NB4 (cell line): ENCODE measurements around the gene MSI2.

ENCODE experiments used
- MYC ChIP-seq: IDR thresholded peaks from 2 replicates; pipeline ENCODE4 v1.6.1; 2011; ENCODE audit warnings: low read depth, low read length
- POLR2A ChIP-seq: IDR thresholded peaks from 2 replicates; pipeline ENCODE4 v1.6.1; 2011; ENCODE audit warnings: mild to moderate bottlenecking; ENCODE audit not compliant: insufficient read length; ENCODE audit errors: extremely low read depth
- TF ChIP-seq, protein P1 (sequence below): IDR thresholded peaks from one replicate; pipeline ENCODE4 v1.5.1; 2012; ENCODE audit warnings: low read depth, low read length
- TF ChIP-seq, protein P2 (sequence below): IDR thresholded peaks from 2 replicates; pipeline ENCODE4 v1.6.1; 2011; ENCODE audit warnings: low read depth, low read length

DNA sequence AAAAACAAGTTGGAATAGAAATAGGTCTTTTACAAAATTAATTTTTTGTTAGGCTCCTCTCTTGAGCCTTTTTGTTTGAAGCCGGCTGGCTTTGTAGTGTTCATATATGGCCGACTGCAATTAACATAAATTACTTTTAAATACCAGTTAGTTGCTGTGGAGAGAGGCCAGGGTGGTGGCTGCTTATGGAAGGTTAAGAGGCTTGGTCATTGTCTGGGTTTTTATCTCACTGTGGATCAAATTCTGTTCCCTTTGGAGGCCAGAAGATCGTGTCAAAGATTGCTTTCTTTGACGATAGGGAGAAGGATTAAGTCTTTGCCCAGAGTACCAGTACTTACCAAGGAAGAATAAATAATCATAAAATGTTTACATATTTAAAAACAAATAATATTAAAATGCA, 39.9 kb downstream of the MSI2 start:
- TF ChIP-seq MYC (no peak), POLR2A (no peak)
- TF ChIP-seq, protein P1, sequence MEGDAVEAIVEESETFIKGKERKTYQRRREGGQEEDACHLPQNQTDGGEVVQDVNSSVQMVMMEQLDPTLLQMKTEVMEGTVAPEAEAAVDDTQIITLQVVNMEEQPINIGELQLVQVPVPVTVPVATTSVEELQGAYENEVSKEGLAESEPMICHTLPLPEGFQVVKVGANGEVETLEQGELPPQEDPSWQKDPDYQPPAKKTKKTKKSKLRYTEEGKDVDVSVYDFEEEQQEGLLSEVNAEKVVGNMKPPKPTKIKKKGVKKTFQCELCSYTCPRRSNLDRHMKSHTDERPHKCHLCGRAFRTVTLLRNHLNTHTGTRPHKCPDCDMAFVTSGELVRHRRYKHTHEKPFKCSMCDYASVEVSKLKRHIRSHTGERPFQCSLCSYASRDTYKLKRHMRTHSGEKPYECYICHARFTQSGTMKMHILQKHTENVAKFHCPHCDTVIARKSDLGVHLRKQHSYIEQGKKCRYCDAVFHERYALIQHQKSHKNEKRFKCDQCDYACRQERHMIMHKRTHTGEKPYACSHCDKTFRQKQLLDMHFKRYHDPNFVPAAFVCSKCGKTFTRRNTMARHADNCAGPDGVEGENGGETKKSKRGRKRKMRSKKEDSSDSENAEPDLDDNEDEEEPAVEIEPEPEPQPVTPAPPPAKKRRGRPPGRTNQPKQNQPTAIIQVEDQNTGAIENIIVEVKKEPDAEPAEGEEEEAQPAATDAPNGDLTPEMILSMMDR = no peak
- TF ChIP-seq, protein P2, sequence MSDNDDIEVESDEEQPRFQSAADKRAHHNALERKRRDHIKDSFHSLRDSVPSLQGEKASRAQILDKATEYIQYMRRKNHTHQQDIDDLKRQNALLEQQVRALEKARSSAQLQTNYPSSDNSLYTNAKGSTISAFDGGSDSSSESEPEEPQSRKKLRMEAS = no peak
